Measurements from ENCODE around the gene TNFSF13B. TPM values are rescaled to one million over a fixed set of nuclear protein-coding genes. Genes with fewer than 3 reads are reported as not detected.
A peak's percentile ranks its signal among the peaks of the same experiment; 100 is the strongest.

The TNFSF13B gene
- total RNA-seq, 4 donors from 2014 or later: 7.9 to 32.2 (median 12.0) TPM

DNA sequence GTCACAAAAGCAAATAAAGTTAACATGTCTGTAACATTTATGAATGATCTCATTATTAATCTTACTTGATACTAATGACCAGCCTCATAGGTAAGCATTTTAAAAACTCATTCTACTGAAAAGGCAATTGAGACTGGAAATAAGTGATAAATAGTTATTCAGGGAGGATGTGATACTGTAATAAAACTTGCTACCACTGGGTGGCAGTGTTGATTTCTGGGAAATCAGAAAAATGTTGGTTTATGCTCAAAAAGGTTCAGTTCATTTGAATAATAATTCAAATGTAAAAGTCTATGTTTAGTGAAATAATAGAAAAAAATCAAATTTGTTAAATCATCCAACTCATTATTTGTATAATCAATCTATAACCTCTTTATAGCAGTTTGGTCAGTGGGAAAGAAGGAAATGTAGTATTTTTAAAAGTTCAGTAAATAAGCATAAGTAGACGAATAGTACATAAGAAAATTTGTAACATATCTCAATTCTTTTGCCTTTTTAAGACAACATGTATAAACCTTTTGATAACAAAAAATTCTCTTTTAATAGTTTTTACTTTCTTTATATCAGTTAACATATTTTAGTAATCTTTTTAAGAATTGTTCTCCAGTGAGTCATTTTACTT is 41.8 kb upstream of the TNFSF13B start:
- no peak overlapping the region for H3K4me3 ChIP-seq
- peaks cover 0 to 6% (median 0%) of the 10 kb centered on the region in 3 donors for H3K36me3 ChIP-seq
- no peaks in the 10 kb centered on the region for H3K9me3 ChIP-seq
- H3K27me3 ChIP-seq: no peaks in the 10 kb centered on the region
- no peak overlapping the region for H3K27ac ChIP-seq
- TF ChIP-seq POLR2A (IDR thresholded peaks at IDR 0.05) (no peak), CTCF (IDR thresholded peaks at IDR 0.05) (peak; percentile 63 to 86 (median 72))
- H3K4me1 ChIP-seq: peaks cover 0 to 17% (median 0%) of the 10 kb centered on the region in 4 donors
- peak in 1 of 3 donors; percentile 51 for DNase-seq

- Histone ChIP-seq H3K4me1 (peaks cover 0 to 8% (median 0%) of the 10 kb centered on the region in 4 donors), H3K4me3 (no peak overlapping the region), H3K27me3 (no peaks in the 10 kb centered on the region), H3K36me3 (peaks cover 0 to 8% (median 0%) of the 10 kb centered on the region in 3 donors), H3K27ac (no peak overlapping the region), H3K9me3 (no peaks in the 10 kb centered on the region)
- no peak for DNase-seq
- TF ChIP-seq POLR2A (IDR thresholded peaks at IDR 0.05) (no peak), CTCF (IDR thresholded peaks at IDR 0.05) (no peak)
Measured at GRCh38 chr13:108230377-108230776, 39.1 kb upstream of the TNFSF13B start.

GRCh38 chr13:108249150-108249549 is 20.4 kb upstream of the TNFSF13B start:
- Histone ChIP-seq H3K4me1 (no peaks in the 10 kb centered on the region), H3K4me3 (no peak overlapping the region), H3K27ac (no peak overlapping the region), H3K27me3 (no peaks in the 10 kb centered on the region), H3K36me3 (no peaks in the 10 kb centered on the region), H3K9me3 (no peaks in the 10 kb centered on the region)
- no peak for TF ChIP-seq CTCF (IDR thresholded peaks at IDR 0.05)
- TF ChIP-seq POLR2A (IDR thresholded peaks at IDR 0.05): no peak
- DNase-seq: no peak

DNA sequence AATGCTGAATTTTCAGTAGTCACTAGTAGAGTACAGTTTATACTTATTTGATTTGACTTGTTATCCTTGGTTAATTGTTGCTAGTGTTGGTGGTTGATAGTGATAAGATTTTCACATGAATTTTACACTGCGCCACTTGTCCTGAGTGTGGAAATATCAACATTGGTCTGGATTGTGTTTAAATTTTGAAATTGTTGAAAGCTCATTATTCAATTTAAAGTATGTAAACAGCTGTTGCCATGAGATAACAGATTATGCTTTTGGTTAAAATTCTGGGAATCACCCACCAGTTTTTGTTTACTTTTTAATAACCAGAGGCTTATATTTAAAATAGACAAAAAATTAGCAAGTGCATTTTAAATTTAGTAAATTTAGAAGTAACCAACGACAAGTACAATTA is 12.3 kb upstream of the TNFSF13B start:
- Histone ChIP-seq H3K4me1 (no peaks in the 10 kb centered on the region), H3K36me3 (no peaks in the 10 kb centered on the region), H3K9me3 (no peaks in the 10 kb centered on the region), H3K27ac (no peak overlapping the region), H3K4me3 (no peak overlapping the region), H3K27me3 (no peaks in the 10 kb centered on the region)
- DNase-seq: no peak
- TF ChIP-seq CTCF (IDR thresholded peaks at IDR 0.05) (no peak), POLR2A (IDR thresholded peaks at IDR 0.05) (no peak)

GRCh38 chr13:108263621-108264355 is 5.7 kb upstream of the TNFSF13B start:
- no peaks in the 10 kb centered on the region for H3K27me3 ChIP-seq
- no peak for TF ChIP-seq CTCF (IDR thresholded peaks at IDR 0.05)
- no peak for TF ChIP-seq POLR2A (IDR thresholded peaks at IDR 0.05)
- H3K4me3 ChIP-seq: no peak overlapping the region
- DNase-seq: no peak
- H3K36me3 ChIP-seq: no peaks in the 10 kb centered on the region
- no peaks in the 10 kb centered on the region for H3K4me1 ChIP-seq
- H3K27ac ChIP-seq: no peak overlapping the region
- H3K9me3 ChIP-seq: no peaks in the 10 kb centered on the region

All from Peyer's patch (tissue), 4 donors.